Measurements from ENCODE around the gene PSD2. TPM values are rescaled to one million over a fixed set of nuclear protein-coding genes. Genes with fewer than 3 reads are reported as not detected.

The PSD2 gene
- total and polyA plus RNA-seq, 5 donors: 0.02 to 0.11 (median 0.06) TPM; not detected in 2

DNA sequence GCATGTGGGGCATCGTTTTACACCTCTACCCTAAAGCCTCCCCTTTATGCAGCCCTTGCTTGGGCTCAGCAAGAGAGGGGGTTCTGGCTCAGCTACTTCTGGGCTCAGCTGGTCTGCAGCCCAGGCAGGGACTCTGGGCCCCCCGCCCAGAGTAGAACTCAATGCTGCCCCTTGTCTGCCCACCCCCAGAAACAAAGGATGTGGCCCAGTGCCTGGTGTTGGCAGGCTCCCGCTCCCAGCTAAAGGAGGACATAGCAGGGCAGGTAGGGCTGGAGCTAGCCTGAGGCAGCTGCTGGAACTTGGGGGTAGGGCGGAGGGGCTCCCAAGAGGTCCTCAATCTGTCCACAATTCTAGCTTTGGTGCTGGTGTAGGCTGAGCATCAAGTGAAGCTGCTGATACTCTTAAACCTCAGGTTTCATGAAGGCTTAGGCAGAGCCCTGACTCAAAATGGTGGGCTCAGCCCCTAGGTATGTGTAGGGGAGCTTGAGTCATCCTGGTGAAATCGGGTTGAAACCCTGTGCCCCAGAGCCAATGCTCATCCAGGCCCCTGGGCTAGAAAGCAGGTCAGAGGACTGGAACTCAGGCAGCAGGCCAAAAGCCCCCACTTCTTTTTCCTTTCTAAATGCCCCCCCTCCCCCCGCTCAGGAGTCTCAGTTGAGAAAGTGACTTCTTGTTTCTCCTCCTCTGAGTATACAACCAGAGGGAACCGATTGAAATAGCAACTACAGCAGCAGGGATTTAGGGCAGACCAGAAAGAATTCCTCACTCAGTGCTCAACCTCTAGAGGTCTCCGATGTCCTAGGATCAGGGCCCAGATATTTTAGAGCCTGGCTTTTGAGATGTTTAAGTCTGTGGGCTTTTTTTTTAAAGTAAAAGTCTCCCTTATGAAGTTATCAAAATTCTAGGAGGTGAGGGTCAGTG, 11.4 kb downstream of the PSD2 start:
- 68% methylated on average over 8 of the region's 8 CpGs for WGBS
- no peak overlapping the region for H3K4me3 ChIP-seq (ENCODE audit: low read length)

DNA sequence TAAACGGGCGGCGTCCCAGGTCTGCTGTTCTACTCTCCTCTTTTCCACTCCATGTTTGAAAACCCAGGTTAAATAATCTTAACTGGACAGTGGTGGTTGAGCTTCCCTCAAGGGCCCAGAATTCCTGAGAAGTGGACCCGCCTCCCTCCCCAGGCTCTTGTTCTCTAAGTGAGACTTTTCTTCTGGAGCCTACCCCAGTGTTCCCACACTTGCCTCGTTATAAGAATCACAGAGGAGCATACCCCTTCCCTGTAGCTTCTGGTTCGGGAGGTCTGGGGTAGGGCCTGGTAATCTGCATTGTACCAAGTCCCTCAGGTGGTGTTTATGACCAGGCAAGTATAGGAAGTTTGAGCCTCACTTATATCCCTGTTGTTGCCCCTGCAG, 12.0 kb downstream of the PSD2 start:
- DNase-seq (no peak), ATAC-seq (no peak)
- Histone ChIP-seq H3K4me1 (ENCODE audit: control insufficient read depth, insufficient read depth, low read length) (no peaks in the 10 kb centered on the region), H3K27me3 (ENCODE audit: control insufficient read depth, insufficient read depth) (no peaks in the 10 kb centered on the region), H3K27ac (ENCODE audit: low read length) (no peak overlapping the region), H3K4me3 (ENCODE audit: low read length) (no peak overlapping the region), H3K9me3 (ENCODE audit: control insufficient read depth, low read length) (no peaks in the 10 kb centered on the region)
- WGBS: 73% methylated on average over 6 of the region's 6 CpGs
- intact Hi-C loops (cut with DNase I): no loop called here

More for the DNA sequence above, 11.4 kb downstream of the PSD2 start:
- Histone ChIP-seq H3K27me3 (ENCODE audit: control insufficient read depth, insufficient read depth) (no peaks in the 10 kb centered on the region), H3K4me1 (ENCODE audit: control insufficient read depth, insufficient read depth, low read length) (no peaks in the 10 kb centered on the region), H3K9me3 (ENCODE audit: control insufficient read depth, low read length) (no peaks in the 10 kb centered on the region), H3K27ac (ENCODE audit: low read length) (no peak overlapping the region)
- intact Hi-C loops (cut with DNase I): no loop called here
- DNase-seq (no peak), ATAC-seq (no peak)

- peak; percentile 34 to 73 (median 71) for DNase-seq
- no peak overlapping the region for H3K27ac ChIP-seq (ENCODE audit: low read length)
- no peak overlapping the region for H3K4me3 ChIP-seq (ENCODE audit: low read length)
- H3K27me3 ChIP-seq (ENCODE audit: control insufficient read depth, insufficient read depth): no peaks in the 10 kb centered on the region
- WGBS: 35% methylated on average over 19 of the region's 19 CpGs
- intact Hi-C loops (cut with DNase I): no loop called here
- H3K9me3 ChIP-seq (ENCODE audit: control insufficient read depth, low read length): no peaks in the 10 kb centered on the region
- no peaks in the 10 kb centered on the region for H3K4me1 ChIP-seq (ENCODE audit: control insufficient read depth, insufficient read depth, low read length)
- peak; percentile 42 to 47 for ATAC-seq
Observed at GRCh38 chr5:139808481-139809330, 13.1 kb downstream of the PSD2 start.

GRCh38 chr5:139809331-139809810, 13.8 kb downstream of the PSD2 start:
- ATAC-seq (no peak), DNase-seq (no peak)
- no peak overlapping the region for H3K4me3 ChIP-seq (ENCODE audit: low read length)
- no peaks in the 10 kb centered on the region for H3K27me3 ChIP-seq (ENCODE audit: control insufficient read depth, insufficient read depth)
- no peak overlapping the region for H3K27ac ChIP-seq (ENCODE audit: low read length)
- 93% methylated on average over 11 of the region's 11 CpGs for WGBS
- no peaks in the 10 kb centered on the region for H3K9me3 ChIP-seq (ENCODE audit: control insufficient read depth, low read length)
- intact Hi-C loops (cut with DNase I): no loop called here
- no peaks in the 10 kb centered on the region for H3K4me1 ChIP-seq (ENCODE audit: control insufficient read depth, insufficient read depth, low read length)

- H3K4me1 ChIP-seq (ENCODE audit: control insufficient read depth, insufficient read depth, low read length): no peaks in the 10 kb centered on the region
- no peak for DNase-seq
- no peak overlapping the region for H3K27ac ChIP-seq (ENCODE audit: low read length)
- ATAC-seq: no peak
- no peaks in the 10 kb centered on the region for H3K27me3 ChIP-seq (ENCODE audit: control insufficient read depth, insufficient read depth)
- intact Hi-C loops (cut with DNase I): no loop called here
- 84% methylated on average over 8 of the region's 8 CpGs for WGBS
- no peak overlapping the region for H3K4me3 ChIP-seq (ENCODE audit: low read length)
- H3K9me3 ChIP-seq (ENCODE audit: control insufficient read depth, low read length): no peaks in the 10 kb centered on the region
Observed at GRCh38 chr5:139810341-139811273, 15.0 kb downstream of the PSD2 start.

- no peak overlapping the region for H3K27ac ChIP-seq (ENCODE audit: low read length)
- ATAC-seq (no peak), DNase-seq (no peak)
- intact Hi-C loops (cut with DNase I): no loop called here
- H3K9me3 ChIP-seq (ENCODE audit: control insufficient read depth, low read length): no peaks in the 10 kb centered on the region
- H3K4me1 ChIP-seq (ENCODE audit: control insufficient read depth, insufficient read depth, low read length): no peaks in the 10 kb centered on the region
- WGBS: 33% methylated on average over 2 of the region's 2 CpGs
- H3K4me3 ChIP-seq (ENCODE audit: low read length): no peak overlapping the region
- H3K27me3 ChIP-seq (ENCODE audit: control insufficient read depth, insufficient read depth): no peaks in the 10 kb centered on the region
Observed at GRCh38 chr5:139811274-139811607, 15.6 kb downstream of the PSD2 start.

DNA sequence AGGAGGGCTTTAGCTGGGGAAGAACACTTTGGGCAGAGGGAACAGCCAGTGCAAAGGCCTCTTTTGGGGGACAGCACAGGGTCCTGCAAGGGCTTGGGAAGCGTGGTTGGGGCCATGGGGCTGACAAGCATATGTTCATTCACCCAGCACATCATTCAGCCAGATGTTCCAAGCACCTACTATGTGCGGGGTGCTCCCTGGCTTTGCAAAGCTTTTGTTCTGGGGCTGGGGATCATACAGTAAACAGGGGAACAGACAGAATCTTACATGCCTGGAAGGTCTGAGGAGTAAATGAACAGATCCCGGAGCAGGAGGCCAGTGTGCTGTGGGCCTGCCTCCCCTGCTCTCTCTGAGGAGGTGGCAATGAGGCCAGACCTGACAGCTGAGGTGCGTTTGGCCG, 16.7 kb downstream of the PSD2 start:
- no peak overlapping the region for H3K4me3 ChIP-seq (ENCODE audit: low read length)
- no peaks in the 10 kb centered on the region for H3K4me1 ChIP-seq (ENCODE audit: control insufficient read depth, insufficient read depth, low read length)
- no peaks in the 10 kb centered on the region for H3K9me3 ChIP-seq (ENCODE audit: control insufficient read depth, low read length)
- ATAC-seq: no peak
- no peaks in the 10 kb centered on the region for H3K27me3 ChIP-seq (ENCODE audit: control insufficient read depth, insufficient read depth)
- H3K27ac ChIP-seq (ENCODE audit: low read length): no peak overlapping the region
- no peak for DNase-seq
- WGBS: 82% methylated on average over 5 of the region's 5 CpGs
- intact Hi-C loops (cut with DNase I): no loop called here

- no peak for ATAC-seq
- Histone ChIP-seq H3K4me1 (ENCODE audit: control insufficient read depth, insufficient read depth, low read length) (no peaks in the 10 kb centered on the region), H3K9me3 (ENCODE audit: control insufficient read depth, low read length) (no peaks in the 10 kb centered on the region), H3K27me3 (ENCODE audit: control insufficient read depth, insufficient read depth) (no peaks in the 10 kb centered on the region), H3K4me3 (ENCODE audit: low read length) (no peak overlapping the region), H3K27ac (ENCODE audit: low read length) (no peak overlapping the region)
- intact Hi-C loops (cut with DNase I): no loop called here
- DNase-seq: no peak
- WGBS: 91% methylated on average over 25 of the region's 25 CpGs
Observed at GRCh38 chr5:139812836-139813805, 17.5 kb downstream of the PSD2 start.

DNA sequence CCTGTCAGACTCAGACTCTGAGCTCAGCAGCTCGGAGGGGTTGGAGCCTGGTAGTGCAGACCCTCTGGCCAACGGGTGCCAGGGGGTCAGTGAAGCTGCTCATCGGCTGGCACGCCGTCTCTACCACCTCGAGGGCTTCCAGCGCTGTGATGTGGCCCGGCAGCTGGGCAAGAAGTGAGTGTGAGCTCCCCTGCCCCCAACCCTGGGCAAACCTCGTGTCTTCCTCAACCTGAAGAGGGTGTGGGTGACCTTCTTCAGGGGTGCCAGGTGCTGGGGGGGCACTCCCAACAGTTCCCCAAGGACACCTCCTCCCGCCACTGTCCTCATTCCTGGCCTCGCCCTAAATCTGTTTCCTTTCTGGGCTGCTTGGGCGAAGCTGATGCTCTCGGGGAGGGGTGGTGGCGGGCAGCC, 18.6 kb downstream of the PSD2 start:
- DNase-seq: peak in 1 of 3 donors; percentile 38
- H3K27me3 ChIP-seq (ENCODE audit: control insufficient read depth, insufficient read depth): no peaks in the 10 kb centered on the region
- no peaks in the 10 kb centered on the region for H3K4me1 ChIP-seq (ENCODE audit: control insufficient read depth, insufficient read depth, low read length)
- no peak for ATAC-seq
- H3K4me3 ChIP-seq (ENCODE audit: low read length): no peak overlapping the region
- 88% methylated on average over 14 of the region's 14 CpGs for WGBS
- no peak overlapping the region for H3K27ac ChIP-seq (ENCODE audit: low read length)
- intact Hi-C loops (cut with DNase I): no loop called here
- no peaks in the 10 kb centered on the region for H3K9me3 ChIP-seq (ENCODE audit: control insufficient read depth, low read length)
